HG02642 (cell line): ENCODE results near the gene IFNAR1.

Experiments used
- ATAC-seq: cut with Tn5 transposase; IDR thresholded peaks from one replicate; pipeline ENCODE4 v1.9.1; 2021; ENCODE audit warnings: mild to moderate bottlenecking; ENCODE audit not compliant: unreplicated experiment, poor library complexity

The IFNAR1 gene

GRCh38 chr21:33395891-33396331 is 71.1 kb downstream of the IFNAR1 start:
- no peak for ATAC-seq

GRCh38 chr21:33396436-33396835 is 71.7 kb downstream of the IFNAR1 start:
- no peak for ATAC-seq

DNA sequence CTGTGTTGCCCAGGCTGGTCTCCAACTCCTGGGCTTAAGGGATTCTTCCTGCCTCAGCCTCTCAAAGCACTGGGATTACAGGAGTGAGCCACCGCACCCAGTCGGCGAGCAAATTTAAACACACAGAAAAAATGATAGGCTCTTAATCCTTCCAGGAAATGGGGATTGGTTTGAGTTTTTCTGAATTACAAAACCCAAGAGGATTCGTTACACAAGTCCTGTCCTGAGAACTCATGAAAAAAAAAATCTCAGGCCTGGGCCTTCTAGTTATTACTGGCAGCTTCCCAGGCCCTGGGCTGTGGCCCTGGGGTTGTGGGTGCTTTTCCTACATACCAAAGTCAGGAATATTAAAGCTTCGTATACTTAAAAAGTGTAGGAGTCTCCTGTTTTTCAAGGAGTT is 72.2 kb downstream of the IFNAR1 start:
- ATAC-seq, result no peak

- no peak for ATAC-seq
Measured at GRCh38 chr21:33397717-33398116, 72.9 kb downstream of the IFNAR1 start.

DNA sequence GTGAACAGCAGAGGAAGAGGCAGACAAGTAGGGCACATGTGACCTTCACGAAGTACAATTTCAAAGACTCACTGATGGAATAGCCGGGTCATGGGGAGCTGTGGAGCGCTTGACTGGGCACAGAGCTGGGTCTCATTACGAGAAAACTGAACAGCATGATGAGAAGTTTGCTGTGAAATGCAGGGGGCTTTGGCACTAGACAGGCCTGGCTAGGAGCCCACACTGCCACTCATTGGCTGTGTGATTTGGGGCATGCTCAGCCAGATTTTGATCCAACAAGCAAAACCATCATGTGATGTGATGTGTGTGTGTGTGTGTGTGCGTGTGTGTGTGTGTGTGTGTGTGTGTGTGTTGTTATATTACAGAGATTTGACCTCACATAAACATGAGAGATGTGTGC is 73.6 kb downstream of the IFNAR1 start:
- ATAC-seq, result no peak

GRCh38 chr21:33401630-33401992 is 76.8 kb downstream of the IFNAR1 start:
- no peak for ATAC-seq

DNA sequence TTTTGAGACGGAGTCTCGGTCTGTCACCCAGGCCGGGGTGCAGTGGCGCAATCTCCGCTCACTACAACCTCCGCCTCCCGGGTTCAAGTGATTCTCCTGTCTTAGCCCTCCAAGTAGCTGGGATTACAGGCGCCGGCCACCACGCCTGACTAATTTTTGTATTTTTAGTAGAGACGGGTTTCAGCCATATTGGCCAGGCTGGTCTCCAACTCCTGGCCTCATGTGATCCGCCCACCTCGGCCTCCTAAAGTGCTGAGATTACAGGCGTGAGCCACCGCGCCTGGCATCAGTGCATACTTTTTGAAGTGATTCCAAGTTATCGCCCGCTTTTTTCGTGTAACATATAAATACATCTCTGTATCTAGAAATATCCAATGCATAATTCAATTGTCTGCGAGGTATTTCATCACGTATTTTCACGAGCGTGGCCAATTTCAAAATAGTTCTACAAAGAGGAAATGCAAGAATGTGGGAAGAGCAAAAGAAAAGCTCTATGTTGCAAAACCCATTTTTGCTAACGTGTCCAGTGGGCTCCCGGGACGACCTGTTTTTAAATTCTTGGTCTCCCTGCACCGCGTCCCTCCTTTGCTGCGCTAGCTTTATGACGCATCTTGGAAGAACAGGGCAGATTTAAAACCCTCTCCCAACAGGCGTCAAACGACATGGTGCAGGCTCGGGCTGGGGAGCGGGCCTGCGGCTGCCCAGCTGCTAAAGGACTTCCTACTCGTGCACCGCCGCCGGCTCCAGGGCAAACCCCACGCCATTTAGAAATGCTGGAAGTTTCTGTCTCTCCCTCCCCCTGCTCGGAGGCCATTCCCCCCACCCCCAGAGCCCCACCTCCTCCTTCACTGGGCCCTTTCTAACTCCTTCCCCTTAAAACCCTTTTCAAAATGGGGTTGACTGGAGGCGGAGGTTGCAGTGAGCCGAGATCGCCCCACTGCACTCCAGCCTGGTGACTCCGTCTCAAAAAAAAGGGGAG is 77.5 kb downstream of the IFNAR1 start:
- ATAC-seq, result no peak

DNA sequence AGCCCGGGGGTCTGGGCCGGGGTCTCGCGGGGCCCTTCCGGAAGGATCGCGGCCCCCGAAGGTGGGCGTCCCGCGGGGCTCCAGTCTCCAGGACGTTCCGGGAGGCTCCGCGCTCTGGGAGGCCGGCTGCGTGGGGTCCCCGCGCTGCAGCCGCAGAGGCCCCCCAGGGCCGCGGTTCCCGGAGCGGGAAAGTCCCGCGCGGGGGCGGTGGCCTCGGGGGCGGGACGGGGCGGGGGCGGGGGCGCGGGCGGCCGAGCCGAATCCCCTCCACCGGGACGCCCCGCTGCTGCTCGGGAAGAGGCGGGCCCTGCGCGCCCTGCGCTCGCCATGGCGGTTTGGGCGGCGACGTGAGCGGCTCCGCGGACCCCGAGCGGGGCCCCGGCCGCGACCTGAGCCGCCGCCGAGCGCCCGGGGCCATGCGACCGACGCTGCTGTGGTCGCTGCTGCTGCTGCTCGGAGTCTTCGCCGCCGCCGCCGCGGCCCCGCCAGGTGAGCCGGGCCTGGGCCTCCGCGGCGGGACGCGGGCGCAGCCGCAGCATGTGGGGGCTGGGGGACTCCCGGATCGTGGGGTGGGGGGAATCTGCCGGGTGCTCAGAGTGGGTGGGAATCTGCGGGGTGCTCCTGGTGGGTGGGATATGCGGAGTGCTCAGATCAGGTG is 78.5 kb downstream of the IFNAR1 start, which contains the start of gene IFNGR2:
TSS of gene IFNGR2 (plus strand) at position 286 of the 658 bp plus-strand sequence. CDS start at position 417, 131 bp downstream.
- peak; percentile 54 for ATAC-seq

DNA sequence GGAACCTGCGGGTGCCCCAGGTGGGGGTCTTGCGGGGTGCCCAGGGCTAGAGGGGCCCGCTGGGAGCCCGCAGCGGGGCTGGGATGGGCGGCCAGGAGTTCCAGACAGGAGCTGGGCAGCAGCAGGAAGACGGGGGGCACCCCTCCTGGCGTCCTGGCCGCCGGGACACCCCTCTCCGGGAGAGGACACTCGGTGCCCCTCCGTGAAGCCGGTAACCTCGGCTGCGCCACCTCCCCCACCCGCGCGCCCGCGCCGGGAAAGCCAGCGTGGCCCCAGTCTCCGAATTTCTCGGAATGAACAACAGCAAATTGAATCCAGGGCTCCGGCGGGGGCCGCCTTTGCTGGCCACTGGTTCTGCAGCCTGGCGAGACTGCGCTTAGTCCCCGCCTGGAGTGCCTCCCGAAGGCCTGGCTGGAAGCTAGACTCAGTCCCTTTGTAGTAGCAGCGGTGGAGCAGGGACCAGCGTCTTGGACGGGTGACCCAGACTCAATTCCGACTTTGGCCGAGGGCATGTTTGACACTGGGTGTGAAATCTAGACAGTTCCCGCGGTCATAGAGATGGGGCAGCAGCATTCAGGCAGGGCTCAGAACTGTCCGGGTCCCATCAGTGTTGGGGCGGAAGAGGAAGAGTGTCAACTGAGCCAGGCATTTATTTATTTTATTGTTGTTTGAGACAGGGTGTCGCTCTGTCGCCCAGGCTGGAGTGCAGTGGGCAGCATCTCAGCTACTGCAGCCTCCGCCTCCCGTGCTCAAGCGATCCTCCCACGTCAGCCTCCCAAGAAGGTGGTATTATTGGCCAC is 79.2 kb downstream of the IFNAR1 start:
- ATAC-seq, result peak; percentile 33

- ATAC-seq, result no peak
Measured at GRCh38 chr21:33406493-33406892, 81.7 kb downstream of the IFNAR1 start.
